H9 (cell line): ENCODE results near the gene PRIM2. TPM values are rescaled to one million over a fixed set of nuclear protein-coding genes. Genes with fewer than 3 reads are reported as not detected.
"Not testable (repeated sequence)": the region's sequence is repeated elsewhere in the genome, so short reads cannot be mapped to it uniquely, and the experiment has no call there.

Experiments
- DNase-seq: peaks from one replicate; pipeline ENCODE4 v3.0.0-alpha.2; 2017
- H2AFZ ChIP-seq: one replicate; pipeline ENCODE4 v1.6.1; 2013; ENCODE audit warnings: mild to moderate bottlenecking, low read length, control low read depth, moderate library complexity
- H2AK5ac ChIP-seq: 2 replicates; pipeline ENCODE4 v1.6.1; 2013; ENCODE audit warnings: low read length, control low read depth, mixed read lengths; ENCODE audit not compliant: insufficient read length
- H2BK120ac ChIP-seq: one replicate; pipeline ENCODE4 v1.6.1; 2013; ENCODE audit warnings: low read depth, mild to moderate bottlenecking, low read length, control low read depth, inconsistent platforms; ENCODE audit not compliant: poor library complexity, severe bottlenecking
- H2BK12ac ChIP-seq: 2 replicates; pipeline ENCODE4 v1.6.1; 2013; ENCODE audit warnings: low read length, control low read depth, mixed read lengths, low read depth; ENCODE audit not compliant: insufficient read length
- H2BK15ac ChIP-seq: 2 replicates; pipeline ENCODE4 v1.6.1; 2013; ENCODE audit warnings: low read depth, low read length, control low read depth
- H2BK20ac ChIP-seq: one replicate; pipeline ENCODE4 v1.6.1; 2013; ENCODE audit warnings: low read depth, mild to moderate bottlenecking, low read length, control low read depth, inconsistent platforms; ENCODE audit not compliant: poor library complexity, severe bottlenecking
- H2BK5ac ChIP-seq: 2 replicates; pipeline ENCODE4 v1.6.1; 2013; ENCODE audit warnings: low read length, control low read depth, mixed read lengths; ENCODE audit not compliant: insufficient read length
- H3K14ac ChIP-seq: 2 replicates; pipeline ENCODE4 v1.6.1; 2013; ENCODE audit warnings: low read length, control low read depth; ENCODE audit not compliant: insufficient read depth
- H3K18ac ChIP-seq: 2 replicates; pipeline ENCODE4 v1.6.1; 2013; ENCODE audit warnings: low read depth, mild to moderate bottlenecking, mixed read lengths, low read length, control low read depth; ENCODE audit not compliant: insufficient read length
- H3K23ac ChIP-seq: 2 replicates; pipeline ENCODE4 v1.6.1; 2013; ENCODE audit warnings: low read length, control low read depth, mixed read lengths, low read depth; ENCODE audit not compliant: insufficient read length
- H3K23me2 ChIP-seq: 2 replicates; pipeline ENCODE4 v1.6.1; 2013; ENCODE audit warnings: low read depth, mild to moderate bottlenecking, mixed read lengths, low read length, control low read depth; ENCODE audit not compliant: insufficient read length, poor library complexity, severe bottlenecking
- H3K27ac ChIP-seq: 2 replicates; pipeline ENCODE4 v1.5.1; 2013; ENCODE audit warnings: low read length, control low read depth, mixed read lengths, low read depth; ENCODE audit not compliant: insufficient read length
- H3K27me3 ChIP-seq: 2 replicates; pipeline ENCODE4 v1.6.1; 2013; ENCODE audit warnings: low read length, control low read depth, inconsistent platforms; ENCODE audit not compliant: insufficient read depth
- H3K4ac ChIP-seq: 2 replicates; pipeline ENCODE4 v1.6.1; 2013; ENCODE audit warnings: low read depth, mild to moderate bottlenecking, control low read depth, inconsistent platforms, low read length, moderate library complexity
- H3K4me1 ChIP-seq: 2 replicates; pipeline ENCODE4 v1.6.1; 2013; ENCODE audit warnings: low read length, control low read depth, inconsistent platforms; ENCODE audit not compliant: insufficient read depth
- H3K4me2 ChIP-seq: 2 replicates; pipeline ENCODE4 v1.6.1; 2013; ENCODE audit warnings: low read length, control low read depth, mixed read lengths; ENCODE audit not compliant: insufficient read length, insufficient read depth
- H3K56ac ChIP-seq: 2 replicates; pipeline ENCODE4 v1.6.1; 2013; ENCODE audit warnings: low read depth, mild to moderate bottlenecking, mixed read lengths, low read length, control low read depth; ENCODE audit not compliant: insufficient read length
- H3K79me1 ChIP-seq: 2 replicates; pipeline ENCODE4 v1.6.1; 2013; ENCODE audit warnings: low read depth, mild to moderate bottlenecking, moderate library complexity, low read length, control low read depth, inconsistent platforms; ENCODE audit not compliant: insufficient read depth, poor library complexity, severe bottlenecking
- H3K79me2 ChIP-seq: 2 replicates; pipeline ENCODE4 v1.6.1; 2013; ENCODE audit warnings: low read length, control low read depth, inconsistent platforms; ENCODE audit not compliant: insufficient read depth
- H3K9ac ChIP-seq: 2 replicates; pipeline ENCODE4 v1.6.1; 2013; ENCODE audit warnings: low read length, control low read depth, mixed read lengths; ENCODE audit not compliant: insufficient read length; ENCODE audit errors: extremely low read depth
- H3K9me3 ChIP-seq: one replicate; pipeline ENCODE4 v1.6.1; 2013; ENCODE audit warnings: low read depth, low read length, inconsistent platforms; ENCODE audit not compliant: control insufficient read depth
- H3T11ph ChIP-seq: one replicate; pipeline ENCODE4 v1.6.1; 2013; ENCODE audit warnings: mild to moderate bottlenecking, low read length, control low read depth, inconsistent platforms
- H4K20me1 ChIP-seq: one replicate; pipeline ENCODE4 v1.6.1; 2013; ENCODE audit not compliant: control insufficient read depth, insufficient read length, insufficient read depth
- H4K5ac ChIP-seq: 2 replicates; pipeline ENCODE4 v1.6.1; 2013; ENCODE audit warnings: low read depth, mild to moderate bottlenecking, mixed read lengths, low read length, control low read depth; ENCODE audit not compliant: insufficient read length
- H4K8ac ChIP-seq: replicated peaks from 2 replicates; pipeline ENCODE4 v1.6.1; 2013; ENCODE audit warnings: low read length, control low read depth, mixed read lengths, low read depth; ENCODE audit not compliant: insufficient read length
- H4K91ac ChIP-seq: 2 replicates; pipeline ENCODE4 v1.6.1; 2013; ENCODE audit warnings: low read depth, mild to moderate bottlenecking, moderate library complexity, mixed read lengths, low read length, control low read depth; ENCODE audit not compliant: insufficient read length
- H3K27ac Mint-ChIP-seq, 3 experiments: 2 replicates in 2 of 3; 3 replicates in 1 of 3; pipeline ENCODE4 v1.8.0; 2020 to 2021; ENCODE audit warnings: mixed read lengths in 3 of 3, mild to moderate bottlenecking in 1 of 3, moderate library complexity in 1 of 3
- H3K27me3 Mint-ChIP-seq: 2 replicates; pipeline ENCODE4 v1.8.0; 2021; ENCODE audit warnings: low read depth, mild to moderate bottlenecking, moderate library complexity, mixed read lengths
- H3K36me3 Mint-ChIP-seq, 3 experiments: 2 replicates in 2 of 3; 3 replicates in 1 of 3; pipeline ENCODE4 v1.8.0; 2020 to 2021; ENCODE audit warnings: low read depth in 3 of 3, mixed read lengths in 3 of 3; ENCODE audit not compliant: insufficient read depth in 1 of 3
- H3K4me1 Mint-ChIP-seq, 2 experiments: 2 replicates each; pipeline ENCODE4 v1.8.0; 2020; ENCODE audit warnings: mixed read lengths in 2 of 2
- H3K4me3 Mint-ChIP-seq, 2 experiments: 2 replicates in 1 of 2; 3 replicates in 1 of 2; pipeline ENCODE4 v1.8.0; 2020 to 2021; ENCODE audit warnings: mild to moderate bottlenecking in 2 of 2, mixed read lengths in 2 of 2, moderate library complexity in 1 of 2
- H3K9me3 Mint-ChIP-seq, 2 experiments: 2 replicates in 1 of 2; 3 replicates in 1 of 2; pipeline ENCODE4 v1.8.0; 2020; ENCODE audit warnings: mild to moderate bottlenecking in 2 of 2, mixed read lengths in 2 of 2, moderate library complexity in 1 of 2
- WGBS: extraction: QIAGEN DNeasy Blood & Tissue Kit; methylation state at CpG from one replicate; pipeline ENCODE4 v1.1.7; 2013; ENCODE audit warnings: missing lambda C conversion rate, low lambda C conversion rate, mixed read lengths; ENCODE audit not compliant: insufficient read length; ENCODE audit errors: extremely low coverage; 5-methylcytosine and 5-hydroxymethylcytosine counted together
- total RNA-seq: library from RNA; stranded (reverse); gene quantifications from 2 replicates; pipeline ENCODE4 v1.2.1, GENCODE V29; 2021

Gene PRIM2
- total RNA-seq, 1 experiment from 2014 or later = 43.0 TPM

DNA sequence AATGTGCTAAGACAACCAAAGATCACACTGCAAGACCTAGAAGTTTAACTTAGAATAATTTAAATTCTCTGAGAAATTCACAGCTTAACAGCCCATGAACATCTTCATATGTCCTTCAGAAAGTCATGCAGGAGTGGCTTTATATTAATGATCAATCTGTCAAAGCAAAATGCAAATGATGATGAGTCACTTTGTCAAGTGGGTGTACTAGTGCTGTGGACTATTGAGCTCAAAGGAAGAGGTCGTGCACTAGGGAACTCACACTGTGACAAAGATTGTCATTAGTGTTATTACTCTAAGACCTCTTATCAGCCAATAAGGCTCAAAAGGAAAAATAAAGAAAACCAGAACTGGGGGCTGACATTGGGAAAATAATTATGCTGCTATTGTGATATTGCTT, 343.5 kb downstream of the PRIM2 start:
- not testable (repeated sequence) for H3K27me3 ChIP-seq, H3K27me3 Mint-ChIP-seq, H3K4me3 Mint-ChIP-seq, H3K79me1 ChIP-seq, H4K8ac ChIP-seq, H4K20me1 ChIP-seq, H3K79me2 ChIP-seq, H3K18ac ChIP-seq, H3K9ac ChIP-seq, H3K14ac ChIP-seq, H3T11ph ChIP-seq, H3K4ac ChIP-seq, H2BK12ac ChIP-seq, H3K27ac Mint-ChIP-seq, H4K5ac ChIP-seq, H3K23me2 ChIP-seq, H3K4me2 ChIP-seq, H2BK120ac ChIP-seq, DNase-seq, H3K4me1 ChIP-seq, H3K23ac ChIP-seq, H3K56ac ChIP-seq, H3K36me3 Mint-ChIP-seq, H2BK5ac ChIP-seq, H3K9me3 ChIP-seq, H2AFZ ChIP-seq, H2AK5ac ChIP-seq, H4K91ac ChIP-seq, H3K27ac ChIP-seq, H2BK15ac ChIP-seq, H2BK20ac ChIP-seq, H3K4me1 Mint-ChIP-seq
- WGBS = no CpG with 5 or more reads among the region's 1 CpG
- H3K9me3 Mint-ChIP-seq = peaks cover 4 to 14% of the 10 kb centered on the region in 2 experiments; a peak in 2 of 5 replicates

DNA sequence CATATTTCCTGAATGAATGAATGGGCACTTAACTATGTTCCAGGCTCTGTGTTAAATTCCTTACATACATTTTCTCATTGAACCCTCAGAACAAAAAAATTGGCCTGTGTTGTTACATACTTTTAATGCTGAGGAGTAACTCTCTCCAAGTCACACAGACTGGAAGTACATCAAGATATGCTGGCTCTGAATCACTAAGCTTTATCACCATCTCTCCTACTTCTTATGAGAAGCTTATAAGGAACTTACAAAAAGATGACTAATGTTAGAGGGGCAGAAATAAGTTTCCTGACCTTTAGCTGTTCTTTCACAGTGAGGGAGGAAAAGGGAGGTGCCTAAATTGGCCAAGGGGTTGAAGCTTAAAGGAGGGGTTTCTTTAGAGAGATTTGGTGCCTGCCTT, 350.7 kb downstream of the PRIM2 start:
- not testable (repeated sequence) for H3K27ac Mint-ChIP-seq, H4K8ac ChIP-seq, H2BK5ac ChIP-seq, DNase-seq, H2BK15ac ChIP-seq, H2BK20ac ChIP-seq, H3K9me3 Mint-ChIP-seq, H3K23me2 ChIP-seq, H4K91ac ChIP-seq, H3K4me3 Mint-ChIP-seq, H4K5ac ChIP-seq, H3K18ac ChIP-seq, H2AK5ac ChIP-seq, H2BK120ac ChIP-seq, H3K56ac ChIP-seq, H3K9me3 ChIP-seq, H3K27ac ChIP-seq, H2BK12ac ChIP-seq, H3K4ac ChIP-seq, H3K4me1 ChIP-seq, H3K36me3 Mint-ChIP-seq, H3T11ph ChIP-seq, H4K20me1 ChIP-seq, H2AFZ ChIP-seq, H3K23ac ChIP-seq, H3K4me2 ChIP-seq, H3K27me3 Mint-ChIP-seq, H3K9ac ChIP-seq, H3K14ac ChIP-seq, H3K27me3 ChIP-seq, H3K79me1 ChIP-seq, H3K79me2 ChIP-seq
- H3K4me1 Mint-ChIP-seq = peaks cover 26 to 27% of the 10 kb centered on the region in 2 experiments
